IMR-90 (cell line): ENCODE results near the gene GYPB. TPM values are rescaled to one million over a fixed set of nuclear protein-coding genes. Genes with fewer than 3 reads are reported as not detected.
"Not testable (repeated sequence)": the region's sequence is repeated elsewhere in the genome, so short reads cannot be mapped to it uniquely, and the experiment has no call there.

ENCODE experiments used
- ATAC-seq: fragments of 200-7000 bp; cut with Tn5 transposase; 2 replicates; pipeline ENCODE4 v1.9.1; 2020; ENCODE audit warnings: low read depth, mild to moderate bottlenecking, moderate library complexity
- BruUV-seq: library from RNA; stranded (reverse); fragments of 400-500 nt; replicated peaks from 2 replicates; lab custom pipeline; 2021; lab: Mats Ljungman, UMichigan
- CTCF ChIA-PET: fragments of 300-600 bp; formaldehyde crosslinking; extraction: SDS; loops from one replicate; lab custom pipeline; 2021; ENCODE audit warnings: antibody characterized with exemption; lab: Yijun Ruan, JAX
- POLR2A ChIA-PET: fragments of 300-600 bp; sonication (Branson Sonifier 250); formaldehyde crosslinking; loops from one replicate; lab custom pipeline; 2022; ENCODE audit warnings: antibody characterized with exemption; ENCODE audit not compliant: unreplicated experiment; lab: Charles Lee
- DNase-seq: peaks from one replicate; pipeline ENCODE4 v3.0.0; 2013
- H2AFZ ChIP-seq: replicated peaks from 2 replicates; pipeline ENCODE3; 2013; ENCODE audit warnings: low read length, mild to moderate bottlenecking; ENCODE audit not compliant: poor library complexity
- H2AK5ac ChIP-seq: 2 replicates; pipeline ENCODE4 v1.6.1; 2013; ENCODE audit warnings: low read depth, low read length, inconsistent platforms
- H2AK9ac ChIP-seq: replicated peaks from 2 replicates; pipeline ENCODE3; 2013; ENCODE audit warnings: mild to moderate bottlenecking, low read depth, low read length, moderate library complexity; ENCODE audit not compliant: poor library complexity
- H2BK120ac ChIP-seq: 2 replicates; pipeline ENCODE4 v1.6.1; 2013; ENCODE audit warnings: low read depth, low read length, inconsistent platforms
- H2BK15ac ChIP-seq: 3 replicates; pipeline ENCODE4 v1.6.1; 2013; ENCODE audit warnings: low read depth, low read length, inconsistent platforms
- H2BK20ac ChIP-seq: 2 replicates; pipeline ENCODE4 v1.6.1; 2013; ENCODE audit warnings: low read depth, mild to moderate bottlenecking, inconsistent platforms, low read length, moderate library complexity
- H2BK5ac ChIP-seq: 2 replicates; pipeline ENCODE4 v1.6.1; 2013; ENCODE audit warnings: mild to moderate bottlenecking, low read depth, low read length, inconsistent platforms; ENCODE audit not compliant: poor library complexity, severe bottlenecking
- H3K14ac ChIP-seq: replicated peaks from 2 replicates; pipeline ENCODE4 v1.6.1; 2013; ENCODE audit warnings: low read depth, low read length, inconsistent platforms
- H3K18ac ChIP-seq: 2 replicates; pipeline ENCODE4 v1.6.1; 2013; ENCODE audit warnings: low read depth, low read length, control low read depth
- H3K23ac ChIP-seq: 2 replicates; pipeline ENCODE4 v1.6.1; 2013; ENCODE audit warnings: low read depth, low read length, inconsistent platforms
- H3K27ac ChIP-seq: 2 replicates; pipeline ENCODE4 v1.5.1; 2013; ENCODE audit warnings: mild to moderate bottlenecking, control low read depth, low read length; ENCODE audit not compliant: insufficient read depth
- H3K27me3 ChIP-seq: 2 replicates; pipeline ENCODE4 v1.6.1; 2013; ENCODE audit warnings: low read length; ENCODE audit not compliant: control insufficient read depth, insufficient read depth
- H3K36me3 ChIP-seq: 2 replicates; pipeline ENCODE4 v1.6.1; 2013; ENCODE audit warnings: low read length, mixed read lengths; ENCODE audit not compliant: control insufficient read depth, insufficient read depth
- H3K4ac ChIP-seq: 2 replicates; pipeline ENCODE4 v1.6.1; 2013; ENCODE audit warnings: low read depth, low read length, inconsistent platforms
- H3K4me1 ChIP-seq: 2 replicates; pipeline ENCODE4 v1.6.1; 2013; ENCODE audit warnings: low read length, mixed read lengths; ENCODE audit not compliant: control insufficient read depth, insufficient read depth
- H3K4me2 ChIP-seq: 2 replicates; pipeline ENCODE4 v1.6.1; 2013; ENCODE audit warnings: low read depth, mild to moderate bottlenecking, control low read depth, low read length, moderate library complexity
- H3K4me3 ChIP-seq: 2 replicates; pipeline ENCODE4 v1.5.1; 2013; ENCODE audit warnings: low read depth, mild to moderate bottlenecking, control low read depth, low read length, moderate library complexity; ENCODE audit not compliant: insufficient read depth
- H3K56ac ChIP-seq: 2 replicates; pipeline ENCODE4 v1.6.1; 2013; ENCODE audit warnings: low read length, inconsistent platforms; ENCODE audit not compliant: insufficient read depth; ENCODE audit errors: extremely low read depth
- H3K79me1 ChIP-seq, 2 experiments: 2 replicates each; pipeline ENCODE4 v1.6.1; 2013; ENCODE audit warnings: low read length in 2 of 2, inconsistent platforms in 1 of 2, low read depth in 1 of 2
- H3K9ac ChIP-seq: 2 replicates; pipeline ENCODE4 v1.6.1; 2013; ENCODE audit warnings: low read depth, low read length, control low read depth
- H3K9me1 ChIP-seq: 2 replicates; pipeline ENCODE4 v1.6.1; 2013; ENCODE audit warnings: low read length, inconsistent platforms; ENCODE audit not compliant: insufficient read depth
- H3K9me3 ChIP-seq: 2 replicates; pipeline ENCODE4 v1.6.1; 2013; ENCODE audit warnings: low read length; ENCODE audit not compliant: control insufficient read depth, insufficient read depth
- H4K20me1 ChIP-seq: 2 replicates; pipeline ENCODE4 v1.6.1; 2013; ENCODE audit warnings: low read length, inconsistent platforms; ENCODE audit not compliant: insufficient read depth
- H4K5ac ChIP-seq: 2 replicates; pipeline ENCODE4 v1.6.1; 2013; ENCODE audit warnings: mild to moderate bottlenecking, low read depth, low read length, control low read depth
- H4K8ac ChIP-seq, 2 experiments: 2 replicates each; pipeline ENCODE4 v1.6.1; 2013; ENCODE audit warnings: low read depth in 2 of 2, low read length in 2 of 2, control low read depth in 1 of 2, inconsistent platforms in 1 of 2
- H4K91ac ChIP-seq: 2 replicates; pipeline ENCODE4 v1.6.1; 2013; ENCODE audit warnings: low read depth, low read length, inconsistent platforms; ENCODE audit not compliant: insufficient read depth
- WGBS, 2 experiments: methylation state at CpG; one replicate each; pipeline versions ENCODE4 v1.1.5 to v1.1.7; 2013; ENCODE audit warnings: missing lambda C conversion rate in 2 of 2; ENCODE audit not compliant: insufficient read length in 1 of 2; ENCODE audit errors: extremely low coverage in 2 of 2; 5-methylcytosine and 5-hydroxymethylcytosine counted together
- dilution Hi-C: fragments of 300-500 bp; cut with HindIII; formaldehyde crosslinking; loops from one replicate; pipeline ENCODE4 v1.14.3; 2018; ENCODE audit warnings: low sequenced_read_pairs; ENCODE audit not compliant: unreplicated experiment
- in situ Hi-C: fragments of 300-500 bp; cut with MboI; formaldehyde crosslinking; loops from 3 replicates; pipeline ENCODE4 v1.14.3; 2019; ENCODE audit warnings: low sequenced_read_pairs, inconsistent platforms, mixed read lengths
- intact Hi-C: fragments of 100-400 bp; cut with micrococcal nuclease; formaldehyde crosslinking; loops from 2 replicates; pipeline ENCODE4 v1.10.0; 2022
- polyA plus RNA-seq, 3 experiments: library from polyadenylated mRNA; depleted of rRNA; stranded (reverse); fragments of >200 nt; gene quantifications; 2 replicates each; pipeline ENCODE4 v1.2.3, GENCODE V29; 2012; ENCODE audit warnings: low replicate concordance in 1 of 3
- total RNA-seq: library from RNA; depleted of rRNA; stranded (reverse); fragments of >200 nt; gene quantifications from 2 replicates; pipeline ENCODE4 v1.2.3, GENCODE V29; 2012

GYPB gene
- total and polyA plus RNA-seq, 2 of the 4 experiments (the other 2 are of a cell fraction) = not detected

- H3K23ac ChIP-seq, ATAC-seq, H2AK9ac ChIP-seq, H2BK20ac ChIP-seq, H2BK120ac ChIP-seq, H2AK5ac ChIP-seq, H3K36me3 ChIP-seq, H3K4me1 ChIP-seq, intact Hi-C loops, H3K4me3 ChIP-seq, BruUV-seq, DNase-seq, H3K9me1 ChIP-seq, H2BK15ac ChIP-seq, H4K8ac ChIP-seq, H3K4me2 ChIP-seq, H4K91ac ChIP-seq, H2AFZ ChIP-seq, dilution Hi-C loops, H3K27ac ChIP-seq, POLR2A ChIA-PET, H2BK5ac ChIP-seq, H4K20me1 ChIP-seq, CTCF ChIA-PET, H3K56ac ChIP-seq, H3K18ac ChIP-seq, H3K79me1 ChIP-seq, H3K9me3 ChIP-seq, H4K5ac ChIP-seq, H3K4ac ChIP-seq, in situ Hi-C loops, H3K14ac ChIP-seq, H3K9ac ChIP-seq, H3K27me3 ChIP-seq: not testable (repeated sequence)
These were observed 67.7 kb downstream of the GYPB start for GRCh38 chr4:143951458-143951972.

GRCh38 chr4:143950967-143951366 lies 68.2 kb downstream of the GYPB start:
- H2BK15ac ChIP-seq, H3K9me3 ChIP-seq, H3K27me3 ChIP-seq, POLR2A ChIA-PET, H3K36me3 ChIP-seq, H2BK5ac ChIP-seq, in situ Hi-C loops, H3K4me2 ChIP-seq, CTCF ChIA-PET, H4K91ac ChIP-seq, H2BK20ac ChIP-seq, H3K9ac ChIP-seq, BruUV-seq, H3K18ac ChIP-seq, H3K9me1 ChIP-seq, DNase-seq, H2AFZ ChIP-seq, H4K5ac ChIP-seq, H3K4ac ChIP-seq, H3K79me1 ChIP-seq, H3K27ac ChIP-seq, H3K23ac ChIP-seq, H3K56ac ChIP-seq, H3K14ac ChIP-seq, dilution Hi-C loops, H3K4me1 ChIP-seq, ATAC-seq, H2AK5ac ChIP-seq, H4K8ac ChIP-seq, H2BK120ac ChIP-seq, H4K20me1 ChIP-seq, H3K4me3 ChIP-seq, intact Hi-C loops, H2AK9ac ChIP-seq: not testable (repeated sequence)
- WGBS, 2 experiments = 57% methylated on average over 4 of the region's 4 CpGs; no CpG with 5 or more reads in 1 of the 2 experiments
